DND-41 (cell line): ENCODE data around the gene CGA.

ENCODE experiments used
- EZH2 ChIP-seq: IDR thresholded peaks from 3 replicates; pipeline ENCODE4 v1.6.1; 2012; ENCODE audit warnings: borderline replicate concordance, low read depth, mild to moderate bottlenecking, moderate library complexity, low read length, inconsistent platforms; ENCODE audit not compliant: severe bottlenecking
- TF ChIP-seq, protein P1 (sequence below): IDR thresholded peaks from 2 replicates; pipeline ENCODE4 v1.5.1; 2012; ENCODE audit warnings: borderline replicate concordance, low read length, moderate library complexity, mild to moderate bottlenecking; ENCODE audit not compliant: poor library complexity, severe bottlenecking; ENCODE audit errors: extremely low read depth

GRCh38 chr6:87071683-87072082 lies 23.2 kb downstream of the CGA start:
- TF ChIP-seq EZH2, result no peak
- TF ChIP-seq, protein P1, sequence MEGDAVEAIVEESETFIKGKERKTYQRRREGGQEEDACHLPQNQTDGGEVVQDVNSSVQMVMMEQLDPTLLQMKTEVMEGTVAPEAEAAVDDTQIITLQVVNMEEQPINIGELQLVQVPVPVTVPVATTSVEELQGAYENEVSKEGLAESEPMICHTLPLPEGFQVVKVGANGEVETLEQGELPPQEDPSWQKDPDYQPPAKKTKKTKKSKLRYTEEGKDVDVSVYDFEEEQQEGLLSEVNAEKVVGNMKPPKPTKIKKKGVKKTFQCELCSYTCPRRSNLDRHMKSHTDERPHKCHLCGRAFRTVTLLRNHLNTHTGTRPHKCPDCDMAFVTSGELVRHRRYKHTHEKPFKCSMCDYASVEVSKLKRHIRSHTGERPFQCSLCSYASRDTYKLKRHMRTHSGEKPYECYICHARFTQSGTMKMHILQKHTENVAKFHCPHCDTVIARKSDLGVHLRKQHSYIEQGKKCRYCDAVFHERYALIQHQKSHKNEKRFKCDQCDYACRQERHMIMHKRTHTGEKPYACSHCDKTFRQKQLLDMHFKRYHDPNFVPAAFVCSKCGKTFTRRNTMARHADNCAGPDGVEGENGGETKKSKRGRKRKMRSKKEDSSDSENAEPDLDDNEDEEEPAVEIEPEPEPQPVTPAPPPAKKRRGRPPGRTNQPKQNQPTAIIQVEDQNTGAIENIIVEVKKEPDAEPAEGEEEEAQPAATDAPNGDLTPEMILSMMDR, result no peak
